Measurements from ENCODE around the gene SMIM24.

Gene SMIM24

DNA sequence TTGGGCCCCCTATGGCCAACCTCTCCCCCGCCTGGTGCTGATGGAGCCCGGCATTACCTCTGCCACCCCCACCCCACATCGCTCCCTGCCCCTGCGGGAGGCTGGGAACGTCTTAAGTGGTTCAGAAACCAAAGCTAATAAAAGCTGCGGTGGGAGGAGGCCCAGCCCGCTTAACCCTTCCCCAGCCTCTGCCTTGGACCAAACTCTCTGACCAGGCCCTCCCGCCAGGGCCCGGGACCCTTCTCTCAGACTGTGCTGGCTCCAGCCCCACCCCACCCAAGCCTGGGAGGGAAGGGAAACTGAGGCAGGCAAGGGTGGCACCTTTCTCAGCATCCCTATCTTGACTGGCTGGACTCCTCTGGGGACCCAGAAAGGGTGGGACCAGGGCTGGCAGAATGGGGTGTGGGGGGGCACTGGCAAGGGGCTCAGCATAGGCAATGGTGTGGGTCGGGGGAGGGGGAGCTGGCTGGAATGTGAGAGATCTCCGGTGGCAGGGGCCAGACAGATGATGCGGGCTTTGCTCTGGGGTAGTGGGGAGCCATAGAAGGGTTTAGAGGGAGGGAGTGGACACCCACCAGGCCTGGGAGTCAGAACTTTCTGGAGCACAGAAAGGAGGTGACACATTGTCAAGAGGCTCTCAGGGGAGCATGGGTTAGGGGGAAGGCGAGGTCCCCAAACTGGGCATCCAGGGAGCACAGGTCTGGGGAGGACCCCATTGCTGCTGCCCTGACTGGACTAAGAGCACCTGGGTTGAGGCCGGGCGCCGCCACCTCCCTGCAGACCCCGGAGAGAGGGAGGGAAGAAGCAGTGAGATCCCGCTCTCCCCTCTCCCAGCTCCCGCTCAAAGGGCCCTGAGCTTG, 21.9 kb downstream of the SMIM24 start:
- TF ChIP-seq, protein P1, sequence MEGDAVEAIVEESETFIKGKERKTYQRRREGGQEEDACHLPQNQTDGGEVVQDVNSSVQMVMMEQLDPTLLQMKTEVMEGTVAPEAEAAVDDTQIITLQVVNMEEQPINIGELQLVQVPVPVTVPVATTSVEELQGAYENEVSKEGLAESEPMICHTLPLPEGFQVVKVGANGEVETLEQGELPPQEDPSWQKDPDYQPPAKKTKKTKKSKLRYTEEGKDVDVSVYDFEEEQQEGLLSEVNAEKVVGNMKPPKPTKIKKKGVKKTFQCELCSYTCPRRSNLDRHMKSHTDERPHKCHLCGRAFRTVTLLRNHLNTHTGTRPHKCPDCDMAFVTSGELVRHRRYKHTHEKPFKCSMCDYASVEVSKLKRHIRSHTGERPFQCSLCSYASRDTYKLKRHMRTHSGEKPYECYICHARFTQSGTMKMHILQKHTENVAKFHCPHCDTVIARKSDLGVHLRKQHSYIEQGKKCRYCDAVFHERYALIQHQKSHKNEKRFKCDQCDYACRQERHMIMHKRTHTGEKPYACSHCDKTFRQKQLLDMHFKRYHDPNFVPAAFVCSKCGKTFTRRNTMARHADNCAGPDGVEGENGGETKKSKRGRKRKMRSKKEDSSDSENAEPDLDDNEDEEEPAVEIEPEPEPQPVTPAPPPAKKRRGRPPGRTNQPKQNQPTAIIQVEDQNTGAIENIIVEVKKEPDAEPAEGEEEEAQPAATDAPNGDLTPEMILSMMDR (IDR thresholded peaks at IDR 0.05; ENCODE audit: insufficient read depth, low read depth, low read length, missing control alignments): no peak
- no peak overlapping the region for H3K4me3 ChIP-seq (ENCODE audit: low read depth, low read length)
- DNase-seq (ENCODE audit: low read depth): no peak

DNA sequence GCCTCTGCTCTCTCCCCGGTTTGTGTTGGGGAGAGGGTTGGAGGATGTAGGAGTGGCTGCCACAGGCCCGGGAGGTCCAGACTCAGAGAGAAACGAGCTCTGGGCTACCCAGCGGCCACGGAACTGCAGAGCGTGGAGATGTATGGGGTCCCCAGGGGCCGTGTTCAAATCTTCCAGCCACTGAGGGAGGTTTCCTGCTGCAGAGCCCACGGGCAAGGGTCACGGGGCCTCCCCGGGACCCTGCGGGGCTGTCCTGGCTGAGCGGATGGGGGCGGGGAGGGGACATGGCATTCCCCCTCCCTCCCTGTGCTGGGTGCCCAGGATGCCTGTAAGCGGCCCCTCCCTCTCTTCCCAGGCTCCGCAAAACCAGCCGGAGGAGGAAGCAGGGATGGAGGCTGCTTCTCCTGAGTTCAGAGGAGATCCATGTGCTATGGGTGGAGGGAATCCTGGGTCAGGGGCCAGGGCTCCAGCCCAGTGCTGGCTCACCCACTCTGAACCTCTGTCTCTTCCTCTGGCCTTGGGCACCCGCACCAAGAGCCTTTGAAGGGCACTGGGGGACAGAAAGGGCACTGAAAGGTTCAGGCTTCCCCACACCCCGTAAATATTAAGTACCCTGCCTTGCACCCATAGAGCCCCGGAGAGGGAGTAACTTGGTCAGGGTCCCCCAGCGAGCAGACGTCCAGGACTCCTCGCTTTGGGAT, 22.6 kb downstream of the SMIM24 start:
- no peak overlapping the region for H3K4me3 ChIP-seq (ENCODE audit: low read depth, low read length)
- DNase-seq (ENCODE audit: low read depth): no peak
- TF ChIP-seq, protein P1 (IDR thresholded peaks at IDR 0.05; ENCODE audit: insufficient read depth, low read depth, low read length, missing control alignments): no peak

DNA sequence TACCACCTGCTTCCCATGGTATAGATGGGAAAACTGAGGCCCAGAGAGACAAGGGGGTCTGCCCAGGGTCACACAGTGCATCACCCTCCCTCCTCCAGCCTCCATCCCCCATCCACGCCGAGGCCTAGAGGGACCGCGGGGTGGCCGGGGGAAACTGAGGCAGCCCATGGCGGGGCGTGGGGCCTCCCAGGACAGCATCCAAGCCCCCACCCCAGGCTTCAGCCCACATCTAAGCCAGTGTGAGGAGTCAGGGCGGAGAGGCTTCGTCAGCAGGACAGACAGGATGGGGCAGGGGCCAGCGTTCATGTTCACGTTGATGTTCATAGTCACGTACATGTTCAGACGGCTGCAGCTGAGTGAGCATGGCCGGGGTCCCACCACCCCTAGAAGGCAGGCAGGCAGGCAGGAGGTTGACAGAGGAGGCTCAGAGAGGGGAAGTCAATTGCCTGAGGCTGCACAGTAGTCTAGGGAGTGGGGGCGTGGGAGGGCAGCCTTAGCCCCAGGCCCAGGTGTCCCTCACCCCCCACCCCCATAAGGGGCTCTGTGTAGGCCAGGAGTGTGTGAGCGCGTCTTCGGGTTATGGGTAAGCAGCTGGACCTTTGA, 23.3 kb downstream of the SMIM24 start:
- no peak for DNase-seq (ENCODE audit: low read depth)
- TF ChIP-seq, protein P1 (IDR thresholded peaks at IDR 0.05; ENCODE audit: insufficient read depth, low read depth, low read length, missing control alignments): no peak
- no peak overlapping the region for H3K4me3 ChIP-seq (ENCODE audit: low read depth, low read length)

DNA sequence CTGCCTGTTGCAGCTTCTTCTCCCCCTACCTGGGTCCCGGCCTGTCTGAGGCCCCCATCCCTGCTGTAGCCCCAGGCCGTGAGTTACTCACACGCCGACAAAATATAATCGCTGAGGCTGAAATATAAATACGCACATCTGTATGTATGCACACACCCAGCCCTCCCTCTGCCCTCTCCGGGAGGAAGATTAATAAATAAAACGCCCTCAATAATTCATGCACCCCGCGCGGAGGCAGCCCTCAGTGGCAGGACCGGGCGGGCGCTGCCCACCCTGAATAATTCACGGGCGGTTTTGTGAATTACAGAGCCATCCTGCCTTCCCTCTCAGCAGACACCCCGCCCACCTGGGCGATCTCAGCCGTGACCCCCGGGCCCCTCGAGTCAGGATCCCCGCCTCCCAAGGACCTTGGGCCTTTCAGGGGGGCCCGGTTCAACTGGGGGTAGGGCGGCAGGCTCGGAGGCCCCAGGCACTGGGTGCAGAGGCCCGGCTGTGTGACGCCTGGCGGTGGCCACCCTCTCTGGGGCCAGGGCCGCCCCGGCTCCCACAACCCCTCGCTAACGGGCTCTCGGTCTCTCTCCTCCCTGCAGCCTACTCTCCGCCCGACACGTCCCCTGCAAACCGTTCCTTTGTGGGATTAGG, 24.2 kb downstream of the SMIM24 start:
- DNase-seq (ENCODE audit: low read depth): no peak
- TF ChIP-seq, protein P1 (IDR thresholded peaks at IDR 0.05; ENCODE audit: insufficient read depth, low read depth, low read length, missing control alignments): no peak
- H3K4me3 ChIP-seq (ENCODE audit: low read depth, low read length): no peak overlapping the region

DNA sequence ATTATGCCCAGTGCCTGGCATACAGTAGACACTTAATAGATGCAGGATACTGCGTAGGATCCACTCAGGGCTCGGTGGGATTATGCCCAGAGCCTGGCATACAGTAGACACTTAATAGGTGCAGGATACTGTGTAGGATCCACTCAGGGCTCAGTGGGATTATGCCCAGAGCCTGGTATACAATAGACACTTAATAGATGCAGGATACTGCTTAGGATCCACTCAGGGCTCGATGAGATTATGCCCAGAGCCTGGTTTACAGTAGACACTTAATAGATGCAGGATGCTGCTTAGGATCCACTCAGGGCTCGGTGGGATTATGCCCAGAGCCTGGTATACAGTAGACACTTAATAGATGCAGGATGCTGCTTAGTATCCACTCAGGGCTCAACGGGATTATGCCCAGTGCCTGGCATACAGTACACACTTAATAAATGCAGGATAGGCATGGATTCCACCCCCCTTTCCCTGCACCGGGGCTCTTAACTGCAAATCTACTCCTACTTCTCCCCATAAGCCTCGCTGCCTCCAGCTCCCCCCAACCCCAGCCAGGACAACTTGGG, 24.9 kb downstream of the SMIM24 start:
- TF ChIP-seq, protein P1 (IDR thresholded peaks at IDR 0.05; ENCODE audit: insufficient read depth, low read depth, low read length, missing control alignments): no peak
- H3K4me3 ChIP-seq (ENCODE audit: low read depth, low read length): no peak overlapping the region
- no peak for DNase-seq (ENCODE audit: low read depth)

DNA sequence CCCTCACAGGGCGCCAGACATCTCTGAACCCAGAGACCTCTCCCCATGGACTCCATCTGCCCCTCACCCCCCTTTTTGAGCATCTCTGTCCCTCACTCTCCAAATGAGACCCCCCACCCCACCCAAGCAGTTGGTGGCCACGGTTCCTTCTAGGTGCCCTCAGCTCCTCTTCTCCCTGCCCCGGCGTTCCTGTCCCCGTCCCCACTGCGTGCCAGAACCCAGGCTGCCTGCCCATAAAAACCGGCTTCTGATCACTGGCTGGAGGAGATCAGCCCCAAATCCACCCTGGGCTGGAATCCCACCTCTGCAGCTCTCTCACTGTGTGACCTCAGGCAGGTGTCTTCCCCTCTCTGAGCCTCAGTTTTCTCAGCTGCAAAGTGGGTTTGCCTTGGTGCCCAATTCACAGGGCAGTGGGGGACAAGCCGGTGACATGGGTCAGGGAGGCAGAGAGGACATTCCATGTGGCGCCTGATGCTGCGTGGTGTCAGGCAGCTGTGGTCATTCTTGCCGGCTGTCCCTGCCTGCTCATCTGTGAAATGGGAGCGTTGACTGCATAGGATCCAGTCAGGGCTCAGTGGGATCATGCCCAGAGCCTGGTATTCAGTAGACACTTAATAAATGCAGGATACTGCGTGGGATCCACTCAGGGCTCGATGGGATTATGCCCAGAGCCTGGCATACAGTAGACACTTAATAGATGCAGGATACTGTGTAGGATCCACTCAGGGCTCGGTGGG, 25.5 kb downstream of the SMIM24 start:
- DNase-seq (ENCODE audit: low read depth): no peak
- TF ChIP-seq, protein P1 (IDR thresholded peaks at IDR 0.05; ENCODE audit: insufficient read depth, low read depth, low read length, missing control alignments): no peak
- H3K4me3 ChIP-seq (ENCODE audit: low read depth, low read length): no peak overlapping the region

Data from GM12865 (cell line).